GM12891 (cell line): ENCODE measurements around the gene RNF220.

Experiments used
- PAX5 ChIP-seq: IDR thresholded peaks from 2 replicates; pipeline ENCODE4 v1.6.1; 2011; ENCODE audit warnings: low read length, moderate library complexity, mild to moderate bottlenecking; ENCODE audit not compliant: insufficient read depth, severe bottlenecking
- POLR2A ChIP-seq: IDR thresholded peaks from 2 replicates; pipeline ENCODE4 v1.6.1; 2011; ENCODE audit warnings: low read depth, low read length, control low read depth
- POLR2AphosphoS5 ChIP-seq: IDR thresholded peaks from 2 replicates; pipeline ENCODE4 v1.6.1; 2011; ENCODE audit warnings: low read depth, low read length, control low read depth
- SPI1 ChIP-seq: IDR thresholded peaks from 2 replicates; pipeline ENCODE4 v1.6.1; 2011; ENCODE audit warnings: low read depth, low read length, control low read depth
- TAF1 ChIP-seq: IDR thresholded peaks from 2 replicates; pipeline ENCODE4 v1.6.1; 2011; ENCODE audit warnings: low read depth, low read length, control low read depth

DNA sequence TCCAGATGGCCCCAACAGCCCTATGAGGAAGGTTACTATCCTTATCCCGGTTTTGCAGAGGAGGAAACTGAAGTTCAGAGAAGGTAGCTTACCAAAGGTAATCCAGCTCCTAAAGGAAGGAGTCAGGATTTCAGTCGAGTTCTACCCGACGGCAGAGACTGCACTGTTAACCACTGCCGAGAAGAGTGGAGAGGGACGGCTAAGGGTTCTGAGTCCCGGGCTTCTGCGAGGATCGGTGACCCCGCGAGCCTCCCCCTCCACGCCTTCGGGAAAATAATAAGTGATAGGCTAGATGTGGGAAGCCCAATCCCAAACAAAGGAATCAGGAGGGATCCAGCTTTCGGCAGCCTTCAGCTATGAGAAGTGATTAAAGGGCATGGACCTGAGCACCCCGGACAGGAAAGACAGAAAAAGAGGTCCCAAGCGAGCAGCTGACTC, 268.6 kb downstream of the RNF220 start:
- TF ChIP-seq POLR2AphosphoS5 (0 out of 2 replicates have a peak, but pooled peaks have one; percentile 23), POLR2A (no peak), TAF1 (no peak), PAX5 (no peak), SPI1 (no peak)
